Karpas-422 (cell line): ENCODE results near the gene OR2AT4. TPM values are rescaled to one million over a fixed set of nuclear protein-coding genes. Genes with fewer than 3 reads are reported as not detected.
A peak's percentile ranks its signal among the peaks of the same experiment; 100 is the strongest.
"Not testable (repeated sequence)": the region's sequence is repeated elsewhere in the genome, so short reads cannot be mapped to it uniquely, and the experiment has no call there.

ENCODE experiments used
- DNase-seq: peaks from one replicate; pipeline ENCODE4 v3.0.0-alpha.2; 2015
- H2AFZ ChIP-seq: fragments of 200-600 bp; sonication (generic); 2 replicates; pipeline ENCODE4 v1.6.1; 2014; ENCODE audit warnings: antibody characterized with exemption, low read length, mixed read lengths
- H3K27ac ChIP-seq: fragments of 200-600 bp; sonication (generic); 2 replicates; pipeline ENCODE4 v1.5.1; 2014; ENCODE audit warnings: mild to moderate bottlenecking, low read length, moderate library complexity
- H3K27me3 ChIP-seq: fragments of 200-600 bp; sonication (generic); 2 replicates; pipeline ENCODE4 v1.6.1; 2014; ENCODE audit warnings: low read length, mixed read lengths
- H3K36me3 ChIP-seq: fragments of 200-600 bp; sonication (generic); 2 replicates; pipeline ENCODE4 v1.6.1; 2014; ENCODE audit warnings: low read length, mixed read lengths; ENCODE audit not compliant: insufficient read depth
- H3K4me1 ChIP-seq: fragments of 200-600 bp; sonication (generic); 2 replicates; pipeline ENCODE4 v1.6.1; 2014; ENCODE audit warnings: mild to moderate bottlenecking, low read length, mixed read lengths
- H3K4me2 ChIP-seq: fragments of 200-600 bp; sonication (generic); 2 replicates; pipeline ENCODE4 v1.6.1; 2014; ENCODE audit warnings: low read length, low read depth, mild to moderate bottlenecking; ENCODE audit not compliant: poor library complexity, severe bottlenecking
- H3K4me3 ChIP-seq: fragments of 200-600 bp; sonication (generic); 2 replicates; pipeline ENCODE4 v1.5.1; 2014; ENCODE audit warnings: mild to moderate bottlenecking, antibody characterized with exemption, low read length, mixed read lengths
- H3K79me2 ChIP-seq: fragments of 200-600 bp; sonication (generic); 2 replicates; pipeline ENCODE4 v1.6.1; 2014; ENCODE audit warnings: mild to moderate bottlenecking, low read length, mixed read lengths
- H3K9ac ChIP-seq: fragments of 200-600 bp; sonication (generic); 2 replicates; pipeline ENCODE4 v1.6.0; 2014; ENCODE audit warnings: low read length
- H3K9me2 ChIP-seq: fragments of 200-600 bp; sonication (generic), shearing (Covaris generic); replicated peaks from 2 replicates; pipeline ENCODE4 v1.6.0; 2014; ENCODE audit warnings: mild to moderate bottlenecking, low read length, moderate library complexity; ENCODE audit not compliant: insufficient read depth
- H3K9me3 ChIP-seq: fragments of 300-700, 200-600 bp; sonication (generic); 2 replicates; pipeline ENCODE4 v1.6.1; 2014; ENCODE audit warnings: low read length, mixed read lengths
- H4K20me1 ChIP-seq: fragments of 200-600 bp; sonication (generic); 2 replicates; pipeline ENCODE4 v1.6.1; 2014; ENCODE audit warnings: mild to moderate bottlenecking, antibody characterized with exemption, low read length, low read depth; ENCODE audit not compliant: insufficient read depth
- total RNA-seq: library from RNA; depleted of rRNA; stranded (reverse); fragments of >200 nt; shearing (Covaris generic); gene quantifications from 2 replicates; pipeline ENCODE4 v1.2.3, GENCODE V29; 2014; ENCODE audit warnings: low replicate concordance

Gene OR2AT4
- total RNA-seq, 1 experiment from 2014 or later = 0.04 TPM

DNA sequence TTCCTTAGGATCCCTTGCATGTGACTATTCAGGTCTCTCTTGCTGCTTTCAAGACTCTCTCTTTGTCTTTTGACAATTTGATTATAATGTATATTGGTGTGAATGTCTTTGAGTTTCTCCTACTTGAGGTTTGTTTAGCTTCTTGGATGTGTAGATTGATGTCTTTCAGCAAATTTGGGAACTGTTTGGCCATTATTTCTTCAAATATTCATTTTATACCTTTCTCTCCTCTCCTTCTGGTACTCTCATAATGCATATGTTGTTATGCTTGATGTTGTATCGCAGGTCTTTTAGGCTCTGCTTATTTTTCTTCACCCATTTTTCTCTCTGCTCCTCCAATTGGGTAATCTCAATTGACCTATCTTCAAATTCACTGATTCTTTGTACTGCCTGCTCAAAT is 44.2 kb downstream of the OR2AT4 start:
- no peak overlapping the region for H3K27ac ChIP-seq
- no peak overlapping the region for H3K4me2 ChIP-seq
- H3K36me3 ChIP-seq = peaks cover 13% of the 10 kb centered on the region; the same call in 1 of the 2 replicates
- no peaks in the 10 kb centered on the region; the same call in 1 of the 2 replicates for H3K9me3 ChIP-seq
- no peak for DNase-seq
- no peaks in the 10 kb centered on the region for H3K27me3 ChIP-seq
- H3K9me2 ChIP-seq = no peaks in the 10 kb centered on the region
- H3K9ac ChIP-seq = no peak overlapping the region
- H2AFZ ChIP-seq = no peak overlapping the region
- H4K20me1 ChIP-seq = no peaks in the 10 kb centered on the region
- no peaks in the 10 kb centered on the region for H3K79me2 ChIP-seq
- no peak overlapping the region for H3K4me3 ChIP-seq
- H3K4me1 ChIP-seq = peaks cover 33% of the 10 kb centered on the region

GRCh38 chr11:75051043-75051442 is 45.6 kb downstream of the OR2AT4 start:
- no peak overlapping the region for H3K27ac ChIP-seq
- H3K27me3 ChIP-seq = no peaks in the 10 kb centered on the region
- H3K4me3 ChIP-seq = no peak overlapping the region
- DNase-seq = no peak
- H4K20me1 ChIP-seq = no peaks in the 10 kb centered on the region
- peaks cover 13% of the 10 kb centered on the region; the same call in 1 of the 2 replicates for H3K36me3 ChIP-seq
- H3K4me2 ChIP-seq = no peak overlapping the region
- H3K9ac ChIP-seq = no peak overlapping the region
- H3K4me1 ChIP-seq = peaks cover 33% of the 10 kb centered on the region
- H3K9me3 ChIP-seq = no peaks in the 10 kb centered on the region; the same call in 1 of the 2 replicates
- no peak overlapping the region for H2AFZ ChIP-seq
- no peaks in the 10 kb centered on the region for H3K9me2 ChIP-seq
- H3K79me2 ChIP-seq = no peaks in the 10 kb centered on the region

GRCh38 chr11:75050516-75050915 is 46.2 kb downstream of the OR2AT4 start:
- Histone ChIP-seq H3K9me3 (no peaks in the 10 kb centered on the region; the same call in 1 of the 2 replicates), H4K20me1 (no peaks in the 10 kb centered on the region), H3K36me3 (peaks cover 13% of the 10 kb centered on the region; the same call in 1 of the 2 replicates), H3K4me1 (peaks cover 36% of the 10 kb centered on the region), H3K79me2 (no peaks in the 10 kb centered on the region), H3K4me3 (no peak overlapping the region), H3K27ac (peak overlapping the region; percentile 92), H3K9ac (no peak overlapping the region), H3K27me3 (no peaks in the 10 kb centered on the region), H2AFZ (no peak overlapping the region), H3K9me2 (no peaks in the 10 kb centered on the region), H3K4me2 (no peak overlapping the region)
- no peak for DNase-seq

GRCh38 chr11:75049501-75050266 is 47.0 kb downstream of the OR2AT4 start:
- not testable (repeated sequence) for H4K20me1 ChIP-seq, H2AFZ ChIP-seq, H3K9me3 ChIP-seq, H3K27me3 ChIP-seq, H3K9me2 ChIP-seq, H3K79me2 ChIP-seq
- peak overlapping the region; percentile 20 for H3K4me2 ChIP-seq
- peak overlapping the region; percentile 8; the same call in 1 of the 2 replicates for H3K4me3 ChIP-seq
- H3K9ac ChIP-seq = peak overlapping the region; percentile 26; the same call in 1 of the 2 replicates
- H3K36me3 ChIP-seq = peaks cover 13% of the 10 kb centered on the region; the same call in 1 of the 2 replicates
- peaks cover 36% of the 10 kb centered on the region for H3K4me1 ChIP-seq
- H3K27ac ChIP-seq = peak overlapping the region; percentile 92
- DNase-seq = peak; percentile 67

- Histone ChIP-seq H3K4me2 (no peak overlapping the region), H3K27ac (peak overlapping the region; percentile 92; the same call in 1 of the 2 replicates), H4K20me1 (no peaks in the 10 kb centered on the region), H2AFZ (no peak overlapping the region), H3K4me3 (no peak overlapping the region), H3K9ac (no peak overlapping the region), H3K9me2 (no peaks in the 10 kb centered on the region), H3K36me3 (peaks cover 7% of the 10 kb centered on the region; the same call in 1 of the 2 replicates), H3K79me2 (no peaks in the 10 kb centered on the region), H3K27me3 (no peaks in the 10 kb centered on the region), H3K9me3 (no peaks in the 10 kb centered on the region; the same call in 1 of the 2 replicates), H3K4me1 (peaks cover 36% of the 10 kb centered on the region)
- no peak for DNase-seq
Observed at GRCh38 chr11:75047191-75047590, 49.5 kb downstream of the OR2AT4 start.

GRCh38 chr11:75046668-75047067 is 50.0 kb downstream of the OR2AT4 start:
- H3K27me3 ChIP-seq, H4K20me1 ChIP-seq, H3K9me2 ChIP-seq, H3K36me3 ChIP-seq, H3K4me3 ChIP-seq, H3K9me3 ChIP-seq, H2AFZ ChIP-seq, H3K9ac ChIP-seq, H3K4me2 ChIP-seq, H3K27ac ChIP-seq, DNase-seq, H3K79me2 ChIP-seq: not testable (repeated sequence)
- peaks cover 36% of the 10 kb centered on the region for H3K4me1 ChIP-seq

DNA sequence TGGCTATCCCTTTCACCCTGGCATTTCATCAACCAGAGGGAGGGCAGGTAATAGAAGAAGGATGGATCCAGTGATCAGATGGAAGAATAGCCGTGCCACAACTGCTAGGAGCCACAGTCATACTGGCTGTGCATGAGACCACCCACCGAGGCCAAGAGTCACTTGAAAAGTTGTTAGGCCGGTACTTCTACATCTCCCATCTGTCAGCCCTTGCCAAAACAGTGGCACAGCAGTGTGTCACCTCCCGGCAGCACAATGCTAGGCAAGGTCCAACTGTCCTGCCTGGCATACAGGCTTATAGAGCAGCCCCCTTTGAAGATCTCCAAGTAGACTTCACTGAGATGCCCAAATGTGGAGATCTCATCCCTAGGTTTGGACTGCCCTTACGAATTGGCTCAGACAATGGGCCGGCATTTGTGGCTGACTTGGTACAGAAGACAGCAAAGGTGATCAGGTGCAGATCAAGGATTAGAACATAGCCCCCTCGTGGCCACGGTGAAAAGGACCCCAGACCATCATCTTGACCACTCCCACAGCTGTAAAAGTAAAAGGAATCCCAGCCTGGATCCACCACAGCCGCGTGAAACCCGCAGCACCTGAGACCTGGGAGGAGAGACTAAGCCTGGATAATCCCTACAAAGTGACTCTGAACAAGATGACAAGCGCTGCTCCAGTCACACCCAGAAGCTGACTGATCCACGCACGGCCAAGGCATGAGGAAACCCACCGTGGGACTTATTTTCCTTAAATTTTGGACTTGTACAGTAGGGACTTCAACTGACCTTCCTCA is 52.1 kb downstream of the OR2AT4 start:
- H3K4me1 ChIP-seq = peaks cover 22% of the 10 kb centered on the region
- not testable (repeated sequence) for H3K9me2 ChIP-seq, H3K4me2 ChIP-seq, H3K9me3 ChIP-seq, H3K9ac ChIP-seq, H3K27me3 ChIP-seq, H2AFZ ChIP-seq, H3K36me3 ChIP-seq, H4K20me1 ChIP-seq, DNase-seq, H3K4me3 ChIP-seq, H3K79me2 ChIP-seq, H3K27ac ChIP-seq

DNA sequence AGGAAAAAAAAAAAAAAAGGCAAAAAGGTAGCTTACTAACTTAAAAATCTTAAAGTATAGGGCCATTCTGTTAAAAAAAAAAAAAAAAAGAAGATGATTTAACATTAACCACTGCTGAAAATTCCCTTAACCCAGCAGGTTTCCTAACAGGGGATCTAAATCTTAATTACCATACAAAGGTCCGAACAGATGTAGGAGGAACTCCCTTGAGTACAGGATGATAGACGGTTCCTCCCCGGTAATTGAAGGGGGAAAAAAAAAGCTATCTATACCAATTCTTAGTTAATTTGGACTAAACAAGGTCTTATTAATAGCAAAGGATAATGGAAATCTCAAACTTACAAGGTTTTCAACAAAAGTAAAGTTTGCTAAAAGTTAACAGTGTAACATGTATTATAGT is 54.9 kb downstream of the OR2AT4 start:
- not testable (repeated sequence) for H3K9me2 ChIP-seq, H3K27me3 ChIP-seq, H3K4me3 ChIP-seq

More for the DNA sequence above, 54.9 kb downstream of the OR2AT4 start:
- H3K79me2 ChIP-seq, H3K9me3 ChIP-seq, H3K9ac ChIP-seq, H3K4me1 ChIP-seq, H3K27ac ChIP-seq, DNase-seq, H3K4me2 ChIP-seq, H2AFZ ChIP-seq, H4K20me1 ChIP-seq: not testable (repeated sequence)
- H3K36me3 ChIP-seq = peaks cover 15% of the 10 kb centered on the region
